Measurements from ENCODE around the gene SFMBT1. TPM values are rescaled to one million over a fixed set of nuclear protein-coding genes. Genes with fewer than 3 reads are reported as not detected.

SFMBT1 gene
- total and polyA plus RNA-seq, 2 of the 8 experiments (the other 6 are each of a cell fraction or from before 2014, with no cell fraction given): 8.1 to 16.8 TPM

DNA sequence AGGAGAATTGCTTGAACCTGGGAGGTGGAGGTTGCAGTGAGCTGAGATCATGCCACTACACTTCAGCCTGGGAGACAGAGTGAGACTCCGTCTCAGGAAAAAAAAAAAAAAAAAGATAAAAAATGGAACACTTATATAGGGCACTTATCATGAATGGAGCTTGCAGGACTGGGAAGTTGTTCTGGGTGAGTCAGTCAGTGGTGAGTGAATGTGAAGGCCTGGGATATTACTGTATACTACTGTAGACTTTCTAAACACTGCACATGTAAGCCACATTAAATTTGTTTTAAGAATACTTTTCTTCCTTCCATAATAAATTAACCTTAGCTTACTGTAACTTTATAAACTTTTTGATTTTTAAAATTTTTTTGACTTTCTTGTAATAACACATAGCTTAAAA is 59.8 kb downstream of the SFMBT1 start:
- no peaks in the 10 kb centered on the region for H3K79me2 ChIP-seq (ENCODE audit: control insufficient read depth in 1 of 2, insufficient read depth in 2 of 2, low read length in 2 of 2)
- no peak overlapping the region for H3K4me3 ChIP-seq (ENCODE audit: extremely low read depth in 1 of 4, insufficient read depth in 2 of 4, low read depth in 3 of 4, low read length in 4 of 4)
- H3K4me1 ChIP-seq (replicated peaks in 1 of 4; ENCODE audit: control insufficient read depth in 3 of 4, insufficient read depth in 4 of 4, low read length in 3 of 4): no peaks in the 10 kb centered on the region
- TF ChIP-seq RAD21 (IDR thresholded peaks at IDR 0.05 in 1 of 2, conservative IDR thresholded peaks at IDR 0.05 in 1 of 2; ENCODE audit: low read depth in 2 of 2, low read length in 2 of 2): no peak
- no peak overlapping the region for H3K18ac ChIP-seq (ENCODE audit: extremely low read depth, low read length)
- no peak overlapping the region for H2BK5ac ChIP-seq (ENCODE audit: low read depth, low read length)
- H3K4ac ChIP-seq (replicated peaks; ENCODE audit: insufficient read length, low read depth, low read length): no peak overlapping the region
- H2BK20ac ChIP-seq (ENCODE audit: low read length): no peak overlapping the region
- no peak overlapping the region for H2AK5ac ChIP-seq (ENCODE audit: low read depth, low read length)
- no peak overlapping the region for H3K27ac ChIP-seq (ENCODE audit: low read depth, low read length)
- H2BK15ac ChIP-seq (ENCODE audit: low read length): no peak overlapping the region
- H2AFZ ChIP-seq (ENCODE audit: low read length): no peak overlapping the region
- H2BK120ac ChIP-seq (replicated peaks; ENCODE audit: low read depth, low read length): no peak overlapping the region
- H3K9ac ChIP-seq (replicated peaks in 1 of 4; ENCODE audit: extremely low read depth in 1 of 4, low read depth in 3 of 4, low read length in 3 of 4): no peak overlapping the region
- H4K91ac ChIP-seq (replicated peaks; ENCODE audit: insufficient read length, low read length): no peak overlapping the region
- FAIRE-seq: no peak
- CTCF ChIA-PET (ENCODE audit: partially characterized antibody): interaction anchor here (0.6 to 5.3 kb wide), 17 partner anchors 8 to 284 kb away, joined by 3 to 35 read pairs (median 4); no protein-coding TSS in a partner anchor
- no peaks in the 10 kb centered on the region for H3K79me1 ChIP-seq (ENCODE audit: low read depth, low read length)
- no peaks in the 10 kb centered on the region for H4K20me1 ChIP-seq (replicated peaks in 1 of 2; ENCODE audit: control insufficient read depth in 1 of 2, insufficient read depth in 2 of 2, low read length in 2 of 2)
- no peak overlapping the region for H4K5ac ChIP-seq (ENCODE audit: insufficient read length, low read depth, low read length)
- no peak overlapping the region for H3K4me2 ChIP-seq (ENCODE audit: insufficient read depth in 1 of 2, low read depth in 2 of 2, low read length in 2 of 2)
- H3K14ac ChIP-seq (ENCODE audit: insufficient read length): no peak overlapping the region
- H3K27me3 ChIP-seq (replicated peaks in 1 of 4; ENCODE audit: control insufficient read depth in 3 of 4, extremely low read depth in 1 of 4, insufficient read depth in 3 of 4, low read length in 3 of 4): no peaks in the 10 kb centered on the region
- no peak for DNase-seq (ENCODE audit: low read depth in 1 of 2, low spot score in 2 of 2)
- H3K56ac ChIP-seq (replicated peaks; ENCODE audit: insufficient read length, low read depth, low read length): no peak overlapping the region
- WGBS, 2 experiments (ENCODE audit: extremely low coverage in 1 of 2, insufficient coverage in 1 of 2, insufficient read length in 1 of 2, insufficient replicate concordance in 2 of 2, low coverage in 1 of 2, low lambda C conversion rate in 2 of 2, missing lambda C conversion rate in 1 of 2): 100% methylated on average over 1 of the region's 1 CpG; no CpG with 5 or more reads in 1 of the 2 experiments
- H2BK12ac ChIP-seq (ENCODE audit: low read depth, low read length): no peak overlapping the region
- H3K36me3 ChIP-seq (ENCODE audit: control insufficient read depth in 2 of 4, insufficient read depth in 4 of 4, low read length in 3 of 4): no peaks in the 10 kb centered on the region
- POLR2A ChIA-PET (ENCODE audit: partially characterized antibody): interaction anchor here (0.8 kb wide), 1 partner anchor 40 kb away, joined by 3 read pairs; no protein-coding TSS in a partner anchor
- no peak overlapping the region for H3K23ac ChIP-seq (ENCODE audit: insufficient read length)
- no peaks in the 10 kb centered on the region for H3K23me2 ChIP-seq (ENCODE audit: low read depth, low read length)
- H3K9me3 ChIP-seq (ENCODE audit: insufficient read depth in 2 of 2, low read depth in 1 of 2, low read length in 1 of 2): no peaks in the 10 kb centered on the region
- H4K8ac ChIP-seq (ENCODE audit: extremely low read depth, insufficient read depth, low read length): no peak overlapping the region
